ENCODE measurements around the gene DDHD1.

DNA sequence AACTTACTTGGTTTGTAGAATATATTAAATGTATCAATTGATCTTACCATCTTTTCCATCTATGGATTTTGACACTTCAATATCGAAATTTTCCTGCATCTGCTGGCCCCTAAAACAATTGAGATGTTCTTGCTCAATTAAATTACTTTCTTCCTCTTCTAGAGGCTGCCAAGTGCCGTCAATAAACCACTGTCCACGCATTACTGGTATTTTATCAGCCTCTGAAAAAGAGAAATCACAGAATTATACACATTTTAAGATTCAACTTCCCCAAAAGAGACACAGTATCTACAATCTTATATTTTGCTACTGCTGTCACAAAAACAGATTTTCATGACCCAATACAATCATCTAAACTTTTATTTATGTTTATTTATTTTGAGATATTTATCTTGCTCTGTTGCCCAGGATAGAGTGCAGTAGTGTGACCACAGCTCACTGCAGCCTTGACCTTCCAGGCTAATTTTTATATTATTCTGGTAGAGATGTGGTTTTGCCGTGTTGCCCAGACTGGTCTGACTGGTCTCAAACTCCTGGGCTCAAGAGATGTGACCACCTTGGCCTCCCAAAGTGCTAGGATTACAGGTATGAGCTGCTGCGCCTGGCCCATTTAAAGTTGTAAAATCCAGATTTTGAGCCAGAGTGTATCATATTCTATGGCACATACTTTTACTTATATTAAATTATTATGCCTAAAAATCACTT, 49.3 kb downstream of the DDHD1 start:
- TF ChIP-seq, protein P1, sequence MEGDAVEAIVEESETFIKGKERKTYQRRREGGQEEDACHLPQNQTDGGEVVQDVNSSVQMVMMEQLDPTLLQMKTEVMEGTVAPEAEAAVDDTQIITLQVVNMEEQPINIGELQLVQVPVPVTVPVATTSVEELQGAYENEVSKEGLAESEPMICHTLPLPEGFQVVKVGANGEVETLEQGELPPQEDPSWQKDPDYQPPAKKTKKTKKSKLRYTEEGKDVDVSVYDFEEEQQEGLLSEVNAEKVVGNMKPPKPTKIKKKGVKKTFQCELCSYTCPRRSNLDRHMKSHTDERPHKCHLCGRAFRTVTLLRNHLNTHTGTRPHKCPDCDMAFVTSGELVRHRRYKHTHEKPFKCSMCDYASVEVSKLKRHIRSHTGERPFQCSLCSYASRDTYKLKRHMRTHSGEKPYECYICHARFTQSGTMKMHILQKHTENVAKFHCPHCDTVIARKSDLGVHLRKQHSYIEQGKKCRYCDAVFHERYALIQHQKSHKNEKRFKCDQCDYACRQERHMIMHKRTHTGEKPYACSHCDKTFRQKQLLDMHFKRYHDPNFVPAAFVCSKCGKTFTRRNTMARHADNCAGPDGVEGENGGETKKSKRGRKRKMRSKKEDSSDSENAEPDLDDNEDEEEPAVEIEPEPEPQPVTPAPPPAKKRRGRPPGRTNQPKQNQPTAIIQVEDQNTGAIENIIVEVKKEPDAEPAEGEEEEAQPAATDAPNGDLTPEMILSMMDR (IDR thresholded peaks at IDR 0.05; ENCODE audit: low read depth, low read length), result no peak
- no peak for TF ChIP-seq EZH2phosphoT487 (IDR thresholded peaks at IDR 0.05; ENCODE audit: low read depth)

Data from OCI-LY3 (cell line).